GM12878 (cell line): ENCODE measurements around the gene TOP2B.

Source experiments
- CREB1 ChIP-seq: IDR thresholded peaks from 2 replicates; pipeline ENCODE4 v1.6.1; 2012; ENCODE audit warnings: low read depth, mild to moderate bottlenecking, inconsistent platforms
- E2F8 ChIP-seq: fragments of 450-650 bp; IDR thresholded peaks from 2 replicates; pipeline ENCODE4 v1.6.1; 2018; ENCODE audit warnings: mild to moderate bottlenecking, low read depth, moderate library complexity; ENCODE audit not compliant: partially characterized antibody
- EGR1 ChIP-seq, 2 experiments: IDR thresholded peaks; 1 replicate in 1 of 2; 2 replicates in 1 of 2; pipeline ENCODE4 v1.6.1; 2011 to 2012; ENCODE audit warnings: low read depth in 2 of 2, low read length in 2 of 2, borderline replicate concordance in 1 of 2, mild to moderate bottlenecking in 1 of 2, moderate library complexity in 1 of 2
- EZH2 ChIP-seq: IDR thresholded peaks from 2 replicates; pipeline ENCODE4 v1.6.1; 2012; ENCODE audit warnings: low read depth, mild to moderate bottlenecking, control low read depth, inconsistent platforms, low read length, borderline replicate concordance; ENCODE audit not compliant: control insufficient read depth
- HDGF ChIP-seq: fragments of 450-650 bp; IDR thresholded peaks from 2 replicates; pipeline ENCODE4 v1.6.1; 2016; ENCODE audit warnings: antibody characterized with exemption
- MEF2A ChIP-seq: IDR thresholded peaks from 2 replicates; pipeline ENCODE4 v1.6.1; 2011; ENCODE audit warnings: low read depth, mild to moderate bottlenecking, low read length, moderate library complexity; ENCODE audit not compliant: insufficient read depth
- POLR2AphosphoS5 ChIP-seq: IDR thresholded peaks from 2 replicates; pipeline ENCODE4 v1.6.1; 2011; ENCODE audit warnings: mild to moderate bottlenecking, low read length, inconsistent platforms
- ZBTB4 ChIP-seq: fragments of 450-650 bp; formaldehyde crosslinking; IDR thresholded peaks from 2 replicates; pipeline ENCODE4 v1.4.0; 2022; ENCODE audit warnings: mild to moderate bottlenecking, moderate library complexity
- TF ChIP-seq, protein P1 (sequence below): fragments of 450-650 bp; IDR thresholded peaks from 2 replicates; pipeline ENCODE4 v1.6.1; 2017; ENCODE audit warnings: mild to moderate bottlenecking, moderate library complexity

DNA sequence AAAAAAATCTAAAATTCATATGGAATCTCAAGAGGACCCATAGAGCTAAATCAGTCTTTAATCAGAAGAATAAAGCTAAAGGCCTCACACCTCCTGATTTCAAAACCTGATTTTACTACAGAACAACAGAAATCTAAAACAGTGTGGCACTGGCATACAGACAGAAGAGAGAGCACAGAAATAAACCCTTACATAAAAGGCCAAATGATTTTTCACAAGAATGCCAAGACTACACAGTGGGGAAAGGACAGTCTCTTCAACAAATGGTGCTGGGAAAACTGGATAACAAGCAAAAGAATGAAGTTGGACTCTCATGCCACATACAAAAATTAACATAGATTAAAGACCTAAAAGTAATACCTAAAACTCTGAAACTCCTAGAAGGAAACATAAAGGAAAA, 10.1 kb downstream of the TOP2B start:
- TF ChIP-seq MEF2A (no peak), POLR2AphosphoS5 (no peak), EZH2 (no peak), E2F8 (no peak), CREB1 (no peak), HDGF (no peak), EGR1 (IDR thresholded peaks at IDR 0.05; ENCODE audit: borderline replicate concordance in 1 of 2, low read depth in 2 of 2, low read length in 2 of 2) (no peak), ZBTB4 (no peak)
- TF ChIP-seq, protein P1, sequence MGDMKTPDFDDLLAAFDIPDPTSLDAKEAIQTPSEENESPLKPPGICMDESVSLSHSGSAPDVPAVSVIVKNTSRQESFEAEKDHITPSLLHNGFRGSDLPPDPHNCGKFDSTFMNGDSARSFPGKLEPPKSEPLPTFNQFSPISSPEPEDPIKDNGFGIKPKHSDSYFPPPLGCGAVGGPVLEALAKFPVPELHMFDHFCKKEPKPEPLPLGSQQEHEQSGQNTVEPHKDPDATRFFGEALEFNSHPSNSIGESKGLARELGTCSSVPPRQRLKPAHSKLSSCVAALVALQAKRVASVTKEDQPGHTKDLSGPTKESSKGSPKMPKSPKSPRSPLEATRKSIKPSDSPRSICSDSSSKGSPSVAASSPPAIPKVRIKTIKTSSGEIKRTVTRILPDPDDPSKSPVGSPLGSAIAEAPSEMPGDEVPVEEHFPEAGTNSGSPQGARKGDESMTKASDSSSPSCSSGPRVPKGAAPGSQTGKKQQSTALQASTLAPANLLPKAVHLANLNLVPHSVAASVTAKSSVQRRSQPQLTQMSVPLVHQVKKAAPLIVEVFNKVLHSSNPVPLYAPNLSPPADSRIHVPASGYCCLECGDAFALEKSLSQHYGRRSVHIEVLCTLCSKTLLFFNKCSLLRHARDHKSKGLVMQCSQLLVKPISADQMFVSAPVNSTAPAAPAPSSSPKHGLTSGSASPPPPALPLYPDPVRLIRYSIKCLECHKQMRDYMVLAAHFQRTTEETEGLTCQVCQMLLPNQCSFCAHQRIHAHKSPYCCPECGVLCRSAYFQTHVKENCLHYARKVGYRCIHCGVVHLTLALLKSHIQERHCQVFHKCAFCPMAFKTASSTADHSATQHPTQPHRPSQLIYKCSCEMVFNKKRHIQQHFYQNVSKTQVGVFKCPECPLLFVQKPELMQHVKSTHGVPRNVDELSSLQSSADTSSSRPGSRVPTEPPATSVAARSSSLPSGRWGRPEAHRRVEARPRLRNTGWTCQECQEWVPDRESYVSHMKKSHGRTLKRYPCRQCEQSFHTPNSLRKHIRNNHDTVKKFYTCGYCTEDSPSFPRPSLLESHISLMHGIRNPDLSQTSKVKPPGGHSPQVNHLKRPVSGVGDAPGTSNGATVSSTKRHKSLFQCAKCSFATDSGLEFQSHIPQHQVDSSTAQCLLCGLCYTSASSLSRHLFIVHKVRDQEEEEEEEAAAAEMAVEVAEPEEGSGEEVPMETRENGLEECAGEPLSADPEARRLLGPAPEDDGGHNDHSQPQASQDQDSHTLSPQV = no peak
